AG04449 (cell line): ENCODE measurements around the gene GNAL.

Experiments
- CTCF ChIA-PET: fragments of 350-600 bp; formaldehyde crosslinking; extraction: SDS; loops from one replicate; lab custom pipeline; 2021; ENCODE audit warnings: antibody characterized with exemption; lab: Yijun Ruan, JAX
- POLR2A ChIA-PET: fragments of 400-600, 350-600 bp; formaldehyde crosslinking; extraction: SDS; loops from one replicate; lab custom pipeline; 2020; ENCODE audit warnings: antibody characterized with exemption, inconsistent platforms; lab: Yijun Ruan, JAX
- DNase-seq: peaks from one replicate; pipeline ENCODE4 v3.0.0-alpha.2; 2010; ENCODE audit warnings: low read depth, low spot score
- H3K4me3 ChIP-seq: 2 replicates; pipeline ENCODE4 v1.5.1; 2011; ENCODE audit warnings: low read depth, mild to moderate bottlenecking, control low read depth, low read length
- CTCF ChIP-seq: IDR thresholded peaks from one replicate; pipeline ENCODE4 v1.5.1; 2011; ENCODE audit warnings: mild to moderate bottlenecking, moderate library complexity, low read length, control low read depth, inconsistent platforms; ENCODE audit not compliant: insufficient read depth; ENCODE audit errors: missing control alignments

The GNAL gene

GRCh38 chr18:11754979-11755378, 65.9 kb downstream of the GNAL start:
- ChIA-PET CTCF (no interaction called here), POLR2A (no interaction called here)
- TF ChIP-seq CTCF, result no peak
- no peak overlapping the region for H3K4me3 ChIP-seq
- DNase-seq, result no peak

- TF ChIP-seq CTCF, result no peak
- ChIA-PET CTCF (no interaction called here), POLR2A (no interaction called here)
- H3K4me3 ChIP-seq, result no peak overlapping the region
- DNase-seq, result no peak
Measured at GRCh38 chr18:11757084-11757590, 68.1 kb downstream of the GNAL start.

GRCh38 chr18:11759456-11759855, 70.4 kb downstream of the GNAL start:
- no peak overlapping the region for H3K4me3 ChIP-seq
- no peak for TF ChIP-seq CTCF
- ChIA-PET POLR2A (no interaction called here), CTCF (no interaction called here)
- DNase-seq, result no peak

GRCh38 chr18:11760498-11761167, 71.6 kb downstream of the GNAL start:
- ChIA-PET POLR2A (no interaction called here), CTCF (no interaction called here)
- no peak for DNase-seq
- H3K4me3 ChIP-seq, result no peak overlapping the region
- no peak for TF ChIP-seq CTCF

GRCh38 chr18:11761553-11761952, 72.5 kb downstream of the GNAL start:
- POLR2A ChIA-PET, result no interaction called here
- no peak overlapping the region for H3K4me3 ChIP-seq
- CTCF ChIA-PET, result interaction anchor here (1.9 kb wide), 1 partner anchor 29 kb away, joined by 6 read pairs; no protein-coding TSS in a partner anchor
- DNase-seq, result no peak
- no peak for TF ChIP-seq CTCF

- no peak for DNase-seq
- ChIA-PET POLR2A (no interaction called here), CTCF (interaction anchor here (1.9 kb wide), 1 partner anchor 30 kb away, joined by 6 read pairs; no protein-coding TSS in a partner anchor)
Measured at GRCh38 chr18:11762429-11762828, 73.4 kb downstream of the GNAL start.

More at GRCh38 chr18:11762429-11762828, 73.4 kb downstream of the GNAL start:
- TF ChIP-seq CTCF, result no peak
- no peak overlapping the region for H3K4me3 ChIP-seq
